ENCODE measurements around the gene CROCC.

DNA sequence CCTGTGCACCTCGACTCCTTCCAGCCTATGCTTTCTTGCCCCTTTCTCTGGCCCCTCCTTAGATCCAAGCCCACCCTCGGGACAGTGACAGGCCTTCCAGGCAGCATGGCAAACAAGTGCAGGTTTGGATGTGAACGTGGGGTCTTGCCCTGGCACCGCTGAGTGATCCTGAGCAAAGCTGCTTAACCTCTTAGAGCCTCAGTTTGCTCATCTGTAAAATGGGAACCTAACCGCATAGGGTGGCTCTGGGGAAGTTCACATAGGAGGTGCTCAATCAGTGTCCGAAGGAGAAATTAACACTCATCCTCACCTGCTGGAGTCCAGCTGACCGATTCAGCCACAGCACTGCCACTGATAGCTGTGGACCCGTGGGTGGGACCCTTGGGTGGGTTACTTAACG is 51.5 kb downstream of the CROCC start:
- TF ChIP-seq, protein P1, sequence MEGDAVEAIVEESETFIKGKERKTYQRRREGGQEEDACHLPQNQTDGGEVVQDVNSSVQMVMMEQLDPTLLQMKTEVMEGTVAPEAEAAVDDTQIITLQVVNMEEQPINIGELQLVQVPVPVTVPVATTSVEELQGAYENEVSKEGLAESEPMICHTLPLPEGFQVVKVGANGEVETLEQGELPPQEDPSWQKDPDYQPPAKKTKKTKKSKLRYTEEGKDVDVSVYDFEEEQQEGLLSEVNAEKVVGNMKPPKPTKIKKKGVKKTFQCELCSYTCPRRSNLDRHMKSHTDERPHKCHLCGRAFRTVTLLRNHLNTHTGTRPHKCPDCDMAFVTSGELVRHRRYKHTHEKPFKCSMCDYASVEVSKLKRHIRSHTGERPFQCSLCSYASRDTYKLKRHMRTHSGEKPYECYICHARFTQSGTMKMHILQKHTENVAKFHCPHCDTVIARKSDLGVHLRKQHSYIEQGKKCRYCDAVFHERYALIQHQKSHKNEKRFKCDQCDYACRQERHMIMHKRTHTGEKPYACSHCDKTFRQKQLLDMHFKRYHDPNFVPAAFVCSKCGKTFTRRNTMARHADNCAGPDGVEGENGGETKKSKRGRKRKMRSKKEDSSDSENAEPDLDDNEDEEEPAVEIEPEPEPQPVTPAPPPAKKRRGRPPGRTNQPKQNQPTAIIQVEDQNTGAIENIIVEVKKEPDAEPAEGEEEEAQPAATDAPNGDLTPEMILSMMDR (IDR thresholded peaks at IDR 0.05; ENCODE audit: low read depth, low read length, missing input control): no peak
- TF ChIP-seq, protein P2, sequence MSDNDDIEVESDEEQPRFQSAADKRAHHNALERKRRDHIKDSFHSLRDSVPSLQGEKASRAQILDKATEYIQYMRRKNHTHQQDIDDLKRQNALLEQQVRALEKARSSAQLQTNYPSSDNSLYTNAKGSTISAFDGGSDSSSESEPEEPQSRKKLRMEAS (IDR thresholded peaks at IDR 0.05): no peak
- TF ChIP-seq REST (IDR thresholded peaks at IDR 0.05) (no peak), RXRA (IDR thresholded peaks at IDR 0.05) (no peak), EGR1 (IDR thresholded peaks at IDR 0.05; ENCODE audit: low read depth in 2 of 2) (no peak), SP1 (IDR thresholded peaks at IDR 0.05) (no peak), NR2F2 (IDR thresholded peaks at IDR 0.05) (no peak), TAF1 (conservative IDR thresholded peaks at IDR 0.05) (no peak), HNF4A (conservative IDR thresholded peaks at IDR 0.05) (no peak), YY1 (IDR thresholded peaks at IDR 0.05) (no peak), RAD21 (IDR thresholded peaks at IDR 0.05) (no peak)
- TF ChIP-seq, protein P3, sequence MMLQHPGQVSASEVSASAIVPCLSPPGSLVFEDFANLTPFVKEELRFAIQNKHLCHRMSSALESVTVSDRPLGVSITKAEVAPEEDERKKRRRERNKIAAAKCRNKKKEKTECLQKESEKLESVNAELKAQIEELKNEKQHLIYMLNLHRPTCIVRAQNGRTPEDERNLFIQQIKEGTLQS (IDR thresholded peaks at IDR 0.05): no peak
